HL-60 (cell line): ENCODE measurements around the gene PRELP.

Source experiments
- DNase-seq, 2 experiments: peaks; one replicate each; pipeline ENCODE4 v3.0.0-alpha.2; 2010 to 2020; ENCODE audit warnings: low read depth in 1 of 2, low spot score in 1 of 2
- H3K27ac ChIP-seq: fragments of 250-450 bp; sonication (Bioruptor Pico); replicated peaks from 2 replicates; pipeline ENCODE4 v1.5.1; 2020; ENCODE audit warnings: mild to moderate bottlenecking, moderate library complexity
- H3K27me3 ChIP-seq: fragments of 250-450 bp; sonication (Bioruptor Pico); 2 replicates; pipeline ENCODE4 v1.5.1; 2021; ENCODE audit warnings: mild to moderate bottlenecking, moderate library complexity; ENCODE audit not compliant: insufficient read depth, poor library complexity, severe bottlenecking
- H3K4me3 ChIP-seq: replicated peaks from 2 replicates; pipeline ENCODE4 v1.5.1; 2011; ENCODE audit warnings: mild to moderate bottlenecking, control low read depth, low read length; ENCODE audit not compliant: insufficient read depth
- GABPA ChIP-seq: IDR thresholded peaks from 2 replicates; pipeline ENCODE4 v1.6.1; 2012; ENCODE audit warnings: low read depth
- POLR2AphosphoS5 ChIP-seq: IDR thresholded peaks from 2 replicates; pipeline ENCODE4 v1.6.1; 2012; ENCODE audit warnings: low read depth
- SPI1 ChIP-seq: IDR thresholded peaks from 2 replicates; pipeline ENCODE4 v1.6.1; 2012; ENCODE audit warnings: low read depth, mild to moderate bottlenecking, borderline replicate concordance
- TF ChIP-seq, protein P1 (sequence below): IDR thresholded peaks from 2 replicates; pipeline ENCODE4 v1.6.1; 2012; ENCODE audit warnings: low read depth; ENCODE audit not compliant: insufficient replicate concordance
- TF ChIP-seq, protein P2 (sequence below): IDR thresholded peaks from one replicate; pipeline ENCODE4 v1.5.1; 2011; ENCODE audit warnings: low read length, control low read depth, inconsistent platforms; ENCODE audit not compliant: insufficient read depth

Gene PRELP

GRCh38 chr1:203522237-203522636, 46.6 kb downstream of the PRELP start:
- no peak overlapping the region for H3K4me3 ChIP-seq
- DNase-seq = no peak

DNA sequence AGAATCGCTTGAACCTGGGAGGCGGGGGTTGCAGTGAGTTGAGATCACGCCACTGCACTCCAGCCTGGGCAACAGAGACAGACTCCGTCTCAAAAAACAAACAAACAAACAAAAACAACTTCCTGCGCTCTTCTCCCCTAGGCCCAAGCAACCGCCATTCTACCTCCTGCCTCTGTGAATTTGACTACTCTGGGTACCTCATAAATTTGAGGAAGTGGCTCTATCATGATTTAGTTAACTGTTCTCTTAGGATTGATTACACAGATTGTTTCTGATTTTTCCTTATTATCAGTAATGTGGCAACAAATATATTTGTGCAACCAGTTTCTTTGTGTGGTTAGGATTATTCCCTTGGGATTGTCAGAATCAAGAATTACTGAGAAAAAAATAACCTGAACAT, 48.1 kb downstream of the PRELP start:
- Histone ChIP-seq H3K27ac (no peak overlapping the region), H3K27me3 (no peaks in the 10 kb centered on the region), H3K4me3 (no peak overlapping the region)
- no peak for DNase-seq
- TF ChIP-seq SPI1 (peak; percentile 85), POLR2AphosphoS5 (no peak)

More at GRCh38 chr1:203522237-203522636, 46.6 kb downstream of the PRELP start:
- Histone ChIP-seq H3K27me3 (no peaks in the 10 kb centered on the region), H3K27ac (no peak overlapping the region)
- TF ChIP-seq SPI1 = no peak
- no peak for TF ChIP-seq POLR2AphosphoS5
- no peak for TF ChIP-seq GABPA
- TF ChIP-seq, protein P1, sequence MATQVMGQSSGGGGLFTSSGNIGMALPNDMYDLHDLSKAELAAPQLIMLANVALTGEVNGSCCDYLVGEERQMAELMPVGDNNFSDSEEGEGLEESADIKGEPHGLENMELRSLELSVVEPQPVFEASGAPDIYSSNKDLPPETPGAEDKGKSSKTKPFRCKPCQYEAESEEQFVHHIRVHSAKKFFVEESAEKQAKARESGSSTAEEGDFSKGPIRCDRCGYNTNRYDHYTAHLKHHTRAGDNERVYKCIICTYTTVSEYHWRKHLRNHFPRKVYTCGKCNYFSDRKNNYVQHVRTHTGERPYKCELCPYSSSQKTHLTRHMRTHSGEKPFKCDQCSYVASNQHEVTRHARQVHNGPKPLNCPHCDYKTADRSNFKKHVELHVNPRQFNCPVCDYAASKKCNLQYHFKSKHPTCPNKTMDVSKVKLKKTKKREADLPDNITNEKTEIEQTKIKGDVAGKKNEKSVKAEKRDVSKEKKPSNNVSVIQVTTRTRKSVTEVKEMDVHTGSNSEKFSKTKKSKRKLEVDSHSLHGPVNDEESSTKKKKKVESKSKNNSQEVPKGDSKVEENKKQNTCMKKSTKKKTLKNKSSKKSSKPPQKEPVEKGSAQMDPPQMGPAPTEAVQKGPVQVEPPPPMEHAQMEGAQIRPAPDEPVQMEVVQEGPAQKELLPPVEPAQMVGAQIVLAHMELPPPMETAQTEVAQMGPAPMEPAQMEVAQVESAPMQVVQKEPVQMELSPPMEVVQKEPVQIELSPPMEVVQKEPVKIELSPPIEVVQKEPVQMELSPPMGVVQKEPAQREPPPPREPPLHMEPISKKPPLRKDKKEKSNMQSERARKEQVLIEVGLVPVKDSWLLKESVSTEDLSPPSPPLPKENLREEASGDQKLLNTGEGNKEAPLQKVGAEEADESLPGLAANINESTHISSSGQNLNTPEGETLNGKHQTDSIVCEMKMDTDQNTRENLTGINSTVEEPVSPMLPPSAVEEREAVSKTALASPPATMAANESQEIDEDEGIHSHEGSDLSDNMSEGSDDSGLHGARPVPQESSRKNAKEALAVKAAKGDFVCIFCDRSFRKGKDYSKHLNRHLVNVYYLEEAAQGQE = no peak
- TF ChIP-seq, protein P2, sequence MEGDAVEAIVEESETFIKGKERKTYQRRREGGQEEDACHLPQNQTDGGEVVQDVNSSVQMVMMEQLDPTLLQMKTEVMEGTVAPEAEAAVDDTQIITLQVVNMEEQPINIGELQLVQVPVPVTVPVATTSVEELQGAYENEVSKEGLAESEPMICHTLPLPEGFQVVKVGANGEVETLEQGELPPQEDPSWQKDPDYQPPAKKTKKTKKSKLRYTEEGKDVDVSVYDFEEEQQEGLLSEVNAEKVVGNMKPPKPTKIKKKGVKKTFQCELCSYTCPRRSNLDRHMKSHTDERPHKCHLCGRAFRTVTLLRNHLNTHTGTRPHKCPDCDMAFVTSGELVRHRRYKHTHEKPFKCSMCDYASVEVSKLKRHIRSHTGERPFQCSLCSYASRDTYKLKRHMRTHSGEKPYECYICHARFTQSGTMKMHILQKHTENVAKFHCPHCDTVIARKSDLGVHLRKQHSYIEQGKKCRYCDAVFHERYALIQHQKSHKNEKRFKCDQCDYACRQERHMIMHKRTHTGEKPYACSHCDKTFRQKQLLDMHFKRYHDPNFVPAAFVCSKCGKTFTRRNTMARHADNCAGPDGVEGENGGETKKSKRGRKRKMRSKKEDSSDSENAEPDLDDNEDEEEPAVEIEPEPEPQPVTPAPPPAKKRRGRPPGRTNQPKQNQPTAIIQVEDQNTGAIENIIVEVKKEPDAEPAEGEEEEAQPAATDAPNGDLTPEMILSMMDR = no peak

GRCh38 chr1:203524152-203524551, 48.5 kb downstream of the PRELP start:
- TF ChIP-seq GABPA (no peak), SPI1 (no peak), POLR2AphosphoS5 (no peak)
- TF ChIP-seq, protein P2 = no peak
- TF ChIP-seq, protein P1 = no peak
- no peak for DNase-seq
- H3K27ac ChIP-seq = no peak overlapping the region
- no peaks in the 10 kb centered on the region for H3K27me3 ChIP-seq
- H3K4me3 ChIP-seq = no peak overlapping the region

GRCh38 chr1:203524824-203525223, 49.2 kb downstream of the PRELP start:
- no peak overlapping the region for H3K27ac ChIP-seq
- no peak for DNase-seq
- no peak overlapping the region for H3K4me3 ChIP-seq
- no peak for TF ChIP-seq SPI1
- TF ChIP-seq POLR2AphosphoS5 = no peak
- TF ChIP-seq, protein P1 = no peak
- TF ChIP-seq GABPA = no peak
- TF ChIP-seq, protein P2 = no peak
- H3K27me3 ChIP-seq = no peaks in the 10 kb centered on the region
